SU-DHL-6 (cell line): Measurements from ENCODE around the gene INSIG2.

Experiments used
- H2AFZ ChIP-seq: fragments of 200-600 bp; sonication (generic); 2 replicates; pipeline ENCODE4 v1.6.1; 2014; ENCODE audit warnings: low read depth, mild to moderate bottlenecking, moderate library complexity, mixed read lengths, antibody characterized with exemption, low read length; ENCODE audit not compliant: severe bottlenecking
- H3F3A ChIP-seq: fragments of 200-600 bp; shearing (Covaris generic); 2 replicates; pipeline ENCODE4 v1.6.0; 2016; ENCODE audit warnings: antibody characterized with exemption, mild to moderate bottlenecking; ENCODE audit not compliant: insufficient read depth
- H3K27ac ChIP-seq: fragments of 200-600 bp; sonication (generic); 2 replicates; pipeline ENCODE4 v1.5.1; 2016; ENCODE audit warnings: low read depth, mild to moderate bottlenecking, low read length, moderate library complexity, mixed read lengths
- H3K27me3 ChIP-seq: fragments of 200-600 bp; sonication (generic), shearing (Covaris generic); 2 replicates; pipeline ENCODE4 v1.6.0; 2014; ENCODE audit warnings: mild to moderate bottlenecking, low read length
- H3K36me3 ChIP-seq: fragments of 200-600 bp; sonication (generic); 2 replicates; pipeline ENCODE4 v1.6.1; 2014; ENCODE audit warnings: mild to moderate bottlenecking, low read length, mixed read lengths
- H3K4me2 ChIP-seq: fragments of 300-600, 200-600 bp; shearing (Covaris generic), sonication (generic); 2 replicates; pipeline ENCODE4 v1.6.0; 2014; ENCODE audit warnings: low read length, low read depth, mild to moderate bottlenecking; ENCODE audit not compliant: poor library complexity, severe bottlenecking
- H3K4me3 ChIP-seq: fragments of 200-600 bp; sonication (generic); 2 replicates; pipeline ENCODE4 v1.5.1; 2014; ENCODE audit warnings: antibody characterized with exemption, low read length, mild to moderate bottlenecking, mixed read lengths; ENCODE audit not compliant: insufficient read depth, poor library complexity, severe bottlenecking
- H3K79me2 ChIP-seq: fragments of 200-600 bp; sonication (generic); 2 replicates; pipeline ENCODE4 v1.6.1; 2014; ENCODE audit warnings: mild to moderate bottlenecking, low read length, moderate library complexity; ENCODE audit not compliant: insufficient read depth
- H3K9ac ChIP-seq: fragments of 200-600 bp; sonication (generic); 2 replicates; pipeline ENCODE4 v1.7.0; 2014; ENCODE audit warnings: mild to moderate bottlenecking, low read length
- H3K9me2 ChIP-seq: fragments of 200-600 bp; sonication (generic); replicated peaks from 2 replicates; pipeline ENCODE4 v1.6.1; 2014; ENCODE audit warnings: low read length; ENCODE audit not compliant: insufficient read depth
- H3K9me3 ChIP-seq: fragments of 200-600 bp; sonication (generic); 2 replicates; pipeline ENCODE4 v1.6.1; 2014; ENCODE audit warnings: low read length, mixed read lengths; ENCODE audit not compliant: insufficient read depth
- H4K20me1 ChIP-seq: fragments of 200-600 bp; sonication (generic); 2 replicates; pipeline ENCODE4 v1.6.1; 2014; ENCODE audit warnings: low read depth, mild to moderate bottlenecking, antibody characterized with exemption, low read length, moderate library complexity, mixed read lengths
- CTCF ChIP-seq: fragments of 200-600 bp; sonication (generic); IDR thresholded peaks from one replicate; pipeline ENCODE4 v1.5.1; 2017; ENCODE audit warnings: antibody characterized with exemption, mild to moderate bottlenecking, low read length, moderate library complexity; ENCODE audit not compliant: insufficient read depth, poor library complexity, severe bottlenecking
- EZH2phosphoT487 ChIP-seq: fragments of 200-600 bp; sonication (generic), shearing (Covaris generic); conservative IDR thresholded peaks from 2 replicates; pipeline ENCODE4 v1.6.1; 2018; ENCODE audit warnings: mild to moderate bottlenecking, antibody characterized with exemption, low read length, moderate library complexity, mixed read lengths

INSIG2 gene

GRCh38 chr2:118145806-118146205 is 57.5 kb downstream of the INSIG2 start:
- H3K36me3 ChIP-seq = no peaks in the 10 kb centered on the region
- no peaks in the 10 kb centered on the region for H3K9me2 ChIP-seq
- H4K20me1 ChIP-seq = no peaks in the 10 kb centered on the region
- H3K9me3 ChIP-seq = no peaks in the 10 kb centered on the region
- no peak overlapping the region for H2AFZ ChIP-seq
- H3K27ac ChIP-seq = no peak overlapping the region
- H3K4me3 ChIP-seq = no peak overlapping the region
- no peak overlapping the region for H3K4me2 ChIP-seq
- H3K79me2 ChIP-seq = no peaks in the 10 kb centered on the region
- no peaks in the 10 kb centered on the region for H3F3A ChIP-seq
- no peaks in the 10 kb centered on the region for H3K27me3 ChIP-seq
- H3K9ac ChIP-seq = no peak overlapping the region
- TF ChIP-seq EZH2phosphoT487 (no peak), CTCF (no peak)

- H3K4me2 ChIP-seq = no peak overlapping the region
- no peak overlapping the region for H2AFZ ChIP-seq
- H4K20me1 ChIP-seq = no peaks in the 10 kb centered on the region
- no peaks in the 10 kb centered on the region for H3K27me3 ChIP-seq
- H3K9me2 ChIP-seq = no peaks in the 10 kb centered on the region
- no peaks in the 10 kb centered on the region for H3K79me2 ChIP-seq
- no peak overlapping the region for H3K4me3 ChIP-seq
- no peak overlapping the region for H3K9ac ChIP-seq
- TF ChIP-seq CTCF = no peak
- no peak for TF ChIP-seq EZH2phosphoT487
- H3K27ac ChIP-seq = no peak overlapping the region
- H3F3A ChIP-seq = no peaks in the 10 kb centered on the region
- H3K36me3 ChIP-seq = no peaks in the 10 kb centered on the region
- H3K9me3 ChIP-seq = no peaks in the 10 kb centered on the region
Observed at GRCh38 chr2:118146315-118147283, 58.3 kb downstream of the INSIG2 start.

GRCh38 chr2:118148133-118148532 is 59.9 kb downstream of the INSIG2 start:
- no peak overlapping the region for H3K4me3 ChIP-seq
- H3K27me3 ChIP-seq = no peaks in the 10 kb centered on the region
- no peak overlapping the region for H2AFZ ChIP-seq
- H3K9me2 ChIP-seq = no peaks in the 10 kb centered on the region
- H3K9ac ChIP-seq = no peak overlapping the region
- no peak overlapping the region for H3K27ac ChIP-seq
- no peaks in the 10 kb centered on the region for H3K9me3 ChIP-seq
- no peak overlapping the region for H3K4me2 ChIP-seq
- no peak for TF ChIP-seq CTCF
- no peak for TF ChIP-seq EZH2phosphoT487
- H4K20me1 ChIP-seq = no peaks in the 10 kb centered on the region
- H3F3A ChIP-seq = no peaks in the 10 kb centered on the region
- H3K36me3 ChIP-seq = no peaks in the 10 kb centered on the region
- H3K79me2 ChIP-seq = no peaks in the 10 kb centered on the region
